SU-DHL-6 (cell line): ENCODE measurements around the gene NPTXR.

Source experiments
- CTCF ChIP-seq: fragments of 200-600 bp; sonication (generic); IDR thresholded peaks from one replicate; pipeline ENCODE4 v1.5.1; 2017; ENCODE audit warnings: antibody characterized with exemption, mild to moderate bottlenecking, low read length, moderate library complexity; ENCODE audit not compliant: insufficient read depth, poor library complexity, severe bottlenecking
- EZH2phosphoT487 ChIP-seq: fragments of 200-600 bp; sonication (generic), shearing (Covaris generic); conservative IDR thresholded peaks from 2 replicates; pipeline ENCODE4 v1.6.1; 2018; ENCODE audit warnings: mild to moderate bottlenecking, antibody characterized with exemption, low read length, moderate library complexity, mixed read lengths

- no peak for TF ChIP-seq EZH2phosphoT487
- no peak for TF ChIP-seq CTCF
Measured at GRCh38 chr22:38776086-38776485, 67.7 kb downstream of the NPTXR start.
